GM12874 (cell line): ENCODE measurements around the gene SLC22A23.

Source experiments
- TF ChIP-seq, protein P1 (sequence below): IDR thresholded peaks from 2 replicates; pipeline ENCODE4 v1.5.1; 2011; ENCODE audit warnings: low read depth, mild to moderate bottlenecking, control low read depth, low read length, moderate library complexity; ENCODE audit not compliant: insufficient read depth

Gene SLC22A23

DNA sequence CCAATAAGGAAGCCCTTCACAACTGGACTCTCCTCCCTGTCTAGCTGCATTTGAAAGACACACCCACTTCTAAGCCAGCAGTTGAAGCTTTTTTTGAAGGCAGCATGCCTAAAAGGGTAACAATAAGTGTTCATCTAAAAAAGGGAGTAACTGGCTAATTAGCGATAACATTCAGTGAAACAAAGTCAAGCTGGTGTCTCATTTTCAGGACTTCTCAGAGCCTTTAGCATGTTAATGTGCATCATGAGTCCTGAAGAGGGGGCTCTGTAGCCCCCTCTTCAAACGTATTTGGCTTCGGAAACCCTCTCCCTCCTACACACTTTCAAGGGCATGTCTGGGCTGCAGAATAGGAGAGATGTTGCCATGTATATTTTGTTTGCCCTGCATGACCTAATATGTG, 28.1 kb downstream of the SLC22A23 start:
- TF ChIP-seq, protein P1, sequence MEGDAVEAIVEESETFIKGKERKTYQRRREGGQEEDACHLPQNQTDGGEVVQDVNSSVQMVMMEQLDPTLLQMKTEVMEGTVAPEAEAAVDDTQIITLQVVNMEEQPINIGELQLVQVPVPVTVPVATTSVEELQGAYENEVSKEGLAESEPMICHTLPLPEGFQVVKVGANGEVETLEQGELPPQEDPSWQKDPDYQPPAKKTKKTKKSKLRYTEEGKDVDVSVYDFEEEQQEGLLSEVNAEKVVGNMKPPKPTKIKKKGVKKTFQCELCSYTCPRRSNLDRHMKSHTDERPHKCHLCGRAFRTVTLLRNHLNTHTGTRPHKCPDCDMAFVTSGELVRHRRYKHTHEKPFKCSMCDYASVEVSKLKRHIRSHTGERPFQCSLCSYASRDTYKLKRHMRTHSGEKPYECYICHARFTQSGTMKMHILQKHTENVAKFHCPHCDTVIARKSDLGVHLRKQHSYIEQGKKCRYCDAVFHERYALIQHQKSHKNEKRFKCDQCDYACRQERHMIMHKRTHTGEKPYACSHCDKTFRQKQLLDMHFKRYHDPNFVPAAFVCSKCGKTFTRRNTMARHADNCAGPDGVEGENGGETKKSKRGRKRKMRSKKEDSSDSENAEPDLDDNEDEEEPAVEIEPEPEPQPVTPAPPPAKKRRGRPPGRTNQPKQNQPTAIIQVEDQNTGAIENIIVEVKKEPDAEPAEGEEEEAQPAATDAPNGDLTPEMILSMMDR: no peak

DNA sequence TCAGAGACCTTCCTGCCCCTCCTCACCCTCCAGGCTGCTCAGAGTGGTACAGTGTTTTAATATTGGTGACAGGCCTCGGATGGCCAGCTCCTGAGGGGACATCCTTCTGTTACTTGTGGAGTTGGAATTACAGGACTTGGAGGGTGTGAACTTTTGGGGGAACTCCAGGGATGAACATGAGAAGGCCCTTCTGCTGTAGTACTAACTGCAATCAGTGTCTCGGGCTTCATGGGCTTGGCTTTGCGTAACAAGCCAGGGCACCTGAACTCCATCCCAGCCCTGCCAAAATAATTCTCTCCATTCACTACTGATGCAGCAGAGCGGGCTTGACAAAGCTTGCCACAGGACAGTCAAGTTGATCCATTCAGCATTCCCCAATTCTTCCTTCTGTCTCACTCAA, 28.6 kb downstream of the SLC22A23 start:
- TF ChIP-seq, protein P1: no peak

DNA sequence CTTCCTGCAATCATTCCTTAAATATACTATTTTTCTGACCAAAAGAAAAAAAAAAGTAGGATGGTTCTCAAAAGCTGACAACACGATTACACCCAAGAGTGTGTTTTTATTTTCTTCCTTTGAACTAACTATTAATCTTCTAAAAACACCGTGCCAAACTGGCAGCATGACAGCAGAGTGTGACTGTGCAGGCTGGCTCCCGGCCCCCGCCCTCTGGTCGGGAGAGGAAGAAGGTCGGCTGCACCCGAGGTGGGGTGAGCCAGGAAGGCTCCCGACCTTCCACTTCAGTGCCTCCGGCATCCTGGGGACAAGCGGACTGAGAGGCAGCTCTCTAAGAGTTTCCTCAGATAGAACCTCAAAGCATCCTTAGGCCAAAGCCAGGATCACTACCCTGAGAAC, 29.2 kb downstream of the SLC22A23 start:
- TF ChIP-seq, protein P1: no peak

DNA sequence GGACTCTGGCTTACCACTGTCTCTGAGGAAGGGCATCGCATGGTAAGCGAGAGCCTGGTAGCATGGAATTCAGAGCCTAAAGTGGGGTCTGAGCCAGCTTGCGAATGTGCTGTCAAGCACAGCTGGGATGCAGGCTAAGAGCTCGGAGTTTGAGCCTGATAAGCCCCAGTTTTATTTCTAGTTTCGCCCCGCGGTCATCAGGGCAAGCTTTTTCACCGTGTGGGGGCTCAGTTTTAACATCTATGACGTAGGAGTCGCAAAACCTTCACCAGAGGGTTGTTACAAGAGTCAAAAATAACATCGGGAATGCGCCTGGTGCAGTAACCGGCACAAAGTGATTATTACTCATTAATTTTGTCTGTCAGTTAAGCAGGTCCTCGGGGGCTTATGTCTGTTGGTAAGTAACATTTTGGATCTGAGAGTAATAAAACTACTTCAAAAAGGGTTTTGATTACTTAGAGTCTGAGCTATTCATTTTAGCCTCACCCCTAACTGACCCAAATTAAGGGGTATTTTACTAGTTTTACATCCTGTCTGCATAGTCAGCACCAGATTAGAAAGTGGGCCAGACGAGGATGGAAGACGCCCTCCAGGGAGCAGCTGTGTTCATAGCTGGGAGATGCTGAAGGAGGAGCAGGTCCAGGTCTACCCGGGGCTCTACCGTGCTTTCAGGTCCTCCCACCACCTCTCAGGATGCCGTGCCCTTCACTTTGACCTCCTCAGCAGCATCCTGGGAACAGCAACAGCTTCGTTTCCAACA, 29.7 kb downstream of the SLC22A23 start:
- TF ChIP-seq, protein P1: no peak

DNA sequence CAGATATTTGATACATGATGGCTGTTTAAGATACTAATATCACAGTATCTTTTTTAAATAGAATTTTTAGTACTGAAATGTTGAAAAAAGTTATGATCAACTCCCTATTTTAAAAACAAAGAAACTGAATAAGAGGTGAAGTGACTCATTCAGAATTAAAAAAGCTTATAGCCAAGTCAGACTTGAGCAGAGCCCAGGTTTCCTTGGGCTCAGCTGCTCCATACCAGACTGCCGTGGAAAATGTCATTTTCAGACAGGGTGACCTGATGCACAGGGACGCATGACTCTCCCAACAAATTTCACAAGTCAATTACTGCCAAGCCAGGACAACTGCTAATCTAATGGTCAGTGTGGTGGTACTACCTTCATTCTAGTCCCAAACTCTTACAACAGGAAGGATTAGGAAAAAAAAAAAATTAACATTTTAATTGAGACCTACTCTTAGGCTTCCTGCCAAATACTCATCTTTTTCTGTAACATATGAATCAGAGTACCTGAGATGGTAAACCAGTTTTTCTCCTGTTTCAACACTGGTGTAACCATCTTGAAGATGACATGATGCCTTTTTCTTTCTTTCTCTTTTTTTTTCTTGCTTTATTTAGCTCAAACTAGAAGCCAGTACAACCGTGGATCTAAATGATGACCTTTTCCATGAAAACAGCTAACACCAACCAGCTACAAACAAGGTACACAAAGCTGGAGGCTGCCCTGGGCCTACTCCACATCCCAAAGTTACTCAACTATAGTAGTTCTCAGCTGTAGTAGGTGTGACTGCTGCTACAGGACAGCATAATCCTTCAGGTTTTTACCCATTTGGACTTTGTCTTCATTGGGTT, 30.5 kb downstream of the SLC22A23 start:
- TF ChIP-seq, protein P1: no peak

DNA sequence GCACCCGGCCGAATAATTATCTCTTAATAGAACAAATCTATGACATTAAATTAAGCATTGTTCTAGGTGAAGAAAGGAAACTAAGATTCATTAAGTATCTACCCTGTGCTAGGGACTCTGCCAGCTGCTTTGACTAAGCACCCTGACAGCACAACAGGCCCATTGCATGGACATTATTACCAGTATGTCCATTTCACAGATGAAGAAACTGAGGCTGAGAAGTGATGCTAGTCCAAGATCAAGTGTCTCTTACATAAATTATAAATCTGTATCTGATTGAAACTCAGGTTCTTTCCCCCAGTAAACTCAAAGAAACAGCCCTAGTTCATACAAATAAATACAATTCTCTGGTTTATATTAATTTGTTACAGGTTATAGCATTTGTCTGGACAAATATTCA, 31.3 kb downstream of the SLC22A23 start:
- TF ChIP-seq, protein P1: no peak

DNA sequence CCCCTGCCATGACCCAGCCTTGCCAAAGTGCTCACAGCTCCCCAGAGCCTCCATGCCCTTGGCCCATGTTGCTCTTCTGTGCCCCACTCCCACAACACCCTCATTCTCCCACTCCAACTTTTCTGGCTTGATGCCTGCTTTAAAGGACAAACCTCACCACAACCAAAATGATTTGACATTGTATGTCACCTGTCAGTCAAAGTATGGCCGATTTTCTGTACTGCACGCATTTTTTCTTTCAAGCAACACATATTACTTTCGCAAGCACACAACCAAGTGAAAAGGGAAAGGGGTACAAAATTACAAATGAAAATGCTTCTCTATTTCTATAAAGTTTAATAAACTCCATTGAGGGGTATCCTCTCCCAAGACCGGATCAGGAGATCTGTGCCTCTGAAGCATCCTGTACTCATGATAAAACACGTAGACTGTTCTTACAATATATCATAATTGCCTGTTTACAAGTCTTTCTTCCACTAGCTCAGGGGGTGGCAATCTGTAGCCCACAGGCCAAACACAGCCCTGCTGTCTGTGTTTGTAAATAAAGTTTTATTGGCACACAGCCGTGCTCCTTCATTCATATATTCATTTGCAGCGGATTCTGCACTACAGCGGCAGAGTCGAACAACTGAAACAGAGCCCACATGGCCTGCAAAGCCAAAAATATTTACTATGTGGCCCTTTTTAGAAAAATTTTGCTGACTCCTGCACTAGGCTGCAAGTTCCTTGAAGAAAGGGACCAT, 32.5 kb downstream of the SLC22A23 start:
- TF ChIP-seq, protein P1: no peak
